GM19043 (cell line): ENCODE data around the gene VWA5B1.
"Not testable (repeated sequence)": the region's sequence is repeated elsewhere in the genome, so short reads cannot be mapped to it uniquely, and the experiment has no call there.

ENCODE experiments used
- ATAC-seq: cut with Tn5 transposase; IDR thresholded peaks from one replicate; pipeline ENCODE4 v1.9.1; 2021; ENCODE audit warnings: low read depth; ENCODE audit not compliant: unreplicated experiment

The VWA5B1 gene

GRCh38 chr1:20290624-20291597 lies at the start of gene VWA5B1:
VWA5B1 (plus strand) TSS chr1:20290875; CDS start chr1:20310602, 19,727 bp downstream.
- no peak for ATAC-seq

GRCh38 chr1:20242890-20243479 lies 47.7 kb upstream of the VWA5B1 start:
- no peak for ATAC-seq

GRCh38 chr1:20248971-20249612 lies 41.6 kb upstream of the VWA5B1 start:
- ATAC-seq: no peak

GRCh38 chr1:20250340-20250989 lies 40.2 kb upstream of the VWA5B1 start:
- no peak for ATAC-seq

- ATAC-seq: no peak
Measured at GRCh38 chr1:20252587-20252986, 38.1 kb upstream of the VWA5B1 start.

GRCh38 chr1:20255666-20256065 lies 35.0 kb upstream of the VWA5B1 start:
- ATAC-seq: no peak

GRCh38 chr1:20259646-20260045 lies 31.0 kb upstream of the VWA5B1 start:
- no peak for ATAC-seq

GRCh38 chr1:20261095-20261494 lies 29.6 kb upstream of the VWA5B1 start:
- ATAC-seq: no peak

GRCh38 chr1:20262810-20263534 lies 27.7 kb upstream of the VWA5B1 start:
- no peak for ATAC-seq

- ATAC-seq: no peak
Measured at GRCh38 chr1:20265250-20265649, 25.4 kb upstream of the VWA5B1 start.

GRCh38 chr1:20266141-20266540 lies 24.5 kb upstream of the VWA5B1 start:
- no peak for ATAC-seq

GRCh38 chr1:20266642-20267041 lies 24.0 kb upstream of the VWA5B1 start:
- ATAC-seq: no peak

GRCh38 chr1:20271498-20272400 lies 18.9 kb upstream of the VWA5B1 start:
- no peak for ATAC-seq

- ATAC-seq: not testable (repeated sequence)
Measured at GRCh38 chr1:20273716-20274115, 17.0 kb upstream of the VWA5B1 start.

- no peak for ATAC-seq
Measured at GRCh38 chr1:20275319-20275925, 15.3 kb upstream of the VWA5B1 start.

- ATAC-seq: no peak
Measured at GRCh38 chr1:20276485-20277159, 14.1 kb upstream of the VWA5B1 start.

GRCh38 chr1:20278692-20279130 lies 12.0 kb upstream of the VWA5B1 start:
- ATAC-seq: no peak

- no peak for ATAC-seq
Measured at GRCh38 chr1:20279509-20279908, 11.2 kb upstream of the VWA5B1 start.
